Activated CD4-positive, alpha-beta T cell treated with anti-CD3 and anti-CD28 coated beads, Interleukin-2, amount 10 ng/mL, durations not matched to agents 24 days and 14 days (primary cell): ENCODE measurements around the gene ZACN. TPM values are rescaled to one million over a fixed set of nuclear protein-coding genes. Genes with fewer than 3 reads are reported as not detected.
A peak's percentile ranks its signal among the peaks of the same experiment; 100 is the strongest.

Experiments
- DNase-seq: peaks from one replicate; pipeline ENCODE4 v3.0.0; 2022
- H3K27ac Mint-ChIP-seq: one replicate; pipeline ENCODE4 v1.8.0; 2022; ENCODE audit warnings: mild to moderate bottlenecking, mixed read lengths
- H3K27me3 Mint-ChIP-seq: one replicate; pipeline ENCODE4 v1.8.0; 2022; ENCODE audit warnings: mixed read lengths
- H3K36me3 Mint-ChIP-seq: one replicate; pipeline ENCODE4 v1.8.0; 2022; ENCODE audit warnings: low read depth, mild to moderate bottlenecking, mixed read lengths
- H3K4me1 Mint-ChIP-seq: one replicate; pipeline ENCODE4 v1.8.0; 2021; ENCODE audit warnings: mixed read lengths
- H3K4me3 Mint-ChIP-seq: one replicate; pipeline ENCODE4 v1.8.0; 2022; ENCODE audit warnings: mild to moderate bottlenecking, moderate library complexity, mixed read lengths
- H3K9me3 Mint-ChIP-seq: one replicate; pipeline ENCODE4 v1.8.0; 2021; ENCODE audit warnings: mixed read lengths
- intact Hi-C: fragments of 100-400 bp; cut with micrococcal nuclease; formaldehyde crosslinking; loops from one replicate; pipeline ENCODE4 v1.15.1; 2023
- total RNA-seq: library from RNA; stranded (reverse); gene quantifications from 2 replicates; pipeline ENCODE4 v1.2.3, GENCODE V29; 2022

ZACN gene
- total RNA-seq, 1 donor from 2014 or later, result 4.1 TPM

GRCh38 chr17:76091526-76092286 is 12.7 kb downstream of the ZACN start:
- Mint-ChIP-seq H3K4me3 (peak overlapping the region; percentile 72), H3K9me3 (no peaks in the 10 kb centered on the region)

GRCh38 chr17:76092526-76093413 is 13.8 kb downstream of the ZACN start:
- Mint-ChIP-seq H3K4me3 (no peak overlapping the region), H3K27me3 (no peaks in the 10 kb centered on the region), H3K27ac (no peak overlapping the region), H3K36me3 (peaks cover 45% of the 10 kb centered on the region), H3K4me1 (peaks cover 3% of the 10 kb centered on the region), H3K9me3 (no peaks in the 10 kb centered on the region)
- no peak for DNase-seq
- intact Hi-C loops, result no loop called here

More at GRCh38 chr17:76091526-76092286, 12.7 kb downstream of the ZACN start:
- peak overlapping the region; percentile 93 for H3K27ac Mint-ChIP-seq
- peaks cover 39% of the 10 kb centered on the region for H3K36me3 Mint-ChIP-seq
- DNase-seq, result no peak
- intact Hi-C loops, result no loop called here
- H3K4me1 Mint-ChIP-seq, result peaks cover 3% of the 10 kb centered on the region
- H3K27me3 Mint-ChIP-seq, result no peaks in the 10 kb centered on the region

- H3K4me3 Mint-ChIP-seq, result no peak overlapping the region
Measured at GRCh38 chr17:76094046-76094445, 15.1 kb downstream of the ZACN start.

GRCh38 chr17:76095943-76096342 is 17.0 kb downstream of the ZACN start:
- H3K36me3 Mint-ChIP-seq, result peaks cover 47% of the 10 kb centered on the region
- DNase-seq, result no peak
- peaks cover 5% of the 10 kb centered on the region for H3K4me1 Mint-ChIP-seq
- intact Hi-C loops, result no loop called here
- no peaks in the 10 kb centered on the region for H3K9me3 Mint-ChIP-seq
- no peak overlapping the region for H3K27ac Mint-ChIP-seq
- no peak overlapping the region for H3K4me3 Mint-ChIP-seq
- H3K27me3 Mint-ChIP-seq, result no peaks in the 10 kb centered on the region

More at GRCh38 chr17:76094046-76094445, 15.1 kb downstream of the ZACN start:
- H3K36me3 Mint-ChIP-seq, result peaks cover 45% of the 10 kb centered on the region
- no peak for DNase-seq
- H3K4me1 Mint-ChIP-seq, result peaks cover 3% of the 10 kb centered on the region
- no peaks in the 10 kb centered on the region for H3K9me3 Mint-ChIP-seq
- H3K27me3 Mint-ChIP-seq, result no peaks in the 10 kb centered on the region
- no peak overlapping the region for H3K27ac Mint-ChIP-seq
- intact Hi-C loops, result no loop called here

- intact Hi-C loops, result no loop called here
- Mint-ChIP-seq H3K9me3 (no peaks in the 10 kb centered on the region), H3K4me3 (no peak overlapping the region), H3K4me1 (peaks cover 14% of the 10 kb centered on the region), H3K36me3 (peaks cover 44% of the 10 kb centered on the region), H3K27me3 (no peaks in the 10 kb centered on the region), H3K27ac (no peak overlapping the region)
- DNase-seq, result no peak
Measured at GRCh38 chr17:76097716-76098295, 18.8 kb downstream of the ZACN start.

GRCh38 chr17:76102944-76103273 is 23.9 kb downstream of the ZACN start:
- Mint-ChIP-seq H3K4me3 (peak overlapping the region; percentile 99), H3K36me3 (peaks cover 25% of the 10 kb centered on the region), H3K27ac (peak overlapping the region; percentile 97), H3K4me1 (peaks cover 20% of the 10 kb centered on the region), H3K27me3 (no peaks in the 10 kb centered on the region), H3K9me3 (no peaks in the 10 kb centered on the region)
- intact Hi-C loops, result loop anchor here (1.0 to 10.0 kb wide), 3 partner anchors 32 to 198 kb away; partner anchors contain the start of gene MRPL38
- no peak for DNase-seq

- intact Hi-C loops, result loop anchor here (1.0 to 10.0 kb wide), 3 partner anchors 32 to 199 kb away; partner anchors contain the start of gene MRPL38
- Mint-ChIP-seq H3K27me3 (no peaks in the 10 kb centered on the region), H3K4me1 (peaks cover 20% of the 10 kb centered on the region), H3K9me3 (no peaks in the 10 kb centered on the region), H3K27ac (peak within 1 kb of the TSS; percentile 97), H3K4me3 (peak within 1 kb of the TSS; percentile 99), H3K36me3 (peaks cover 23% of the 10 kb centered on the region)
- DNase-seq, result peak; percentile 99
Measured at GRCh38 chr17:76103274-76104139, 24.5 kb downstream of the ZACN start, which contains the start of gene EXOC7. Gene EXOC7 (minus strand): TSS chr17:76103787. CDS start chr17:76103692, 95 bp downstream.

- intact Hi-C loops, result loop anchor here (10.0 kb wide), 1 partner anchor 200 kb away; the partner anchor contains the start of gene MRPL38
- Mint-ChIP-seq H3K36me3 (peaks cover 19% of the 10 kb centered on the region), H3K9me3 (no peaks in the 10 kb centered on the region), H3K4me3 (peak overlapping the region; percentile 99), H3K27ac (peak overlapping the region; percentile 97), H3K27me3 (no peaks in the 10 kb centered on the region), H3K4me1 (peaks cover 20% of the 10 kb centered on the region)
- no peak for DNase-seq
Measured at GRCh38 chr17:76104140-76104895, 25.3 kb downstream of the ZACN start.

GRCh38 chr17:76104896-76105231 is 25.9 kb downstream of the ZACN start:
- H3K36me3 Mint-ChIP-seq, result peaks cover 13% of the 10 kb centered on the region
- no peaks in the 10 kb centered on the region for H3K27me3 Mint-ChIP-seq
- DNase-seq, result no peak
- no peaks in the 10 kb centered on the region for H3K9me3 Mint-ChIP-seq
- H3K4me1 Mint-ChIP-seq, result peaks cover 20% of the 10 kb centered on the region
- intact Hi-C loops, result loop anchor here (10.0 kb wide), 1 partner anchor 200 kb away; the partner anchor contains the start of gene MRPL38
- peak overlapping the region; percentile 70 for H3K27ac Mint-ChIP-seq
- peak overlapping the region; percentile 99 for H3K4me3 Mint-ChIP-seq

- Mint-ChIP-seq H3K27ac (no peak overlapping the region), H3K4me1 (peaks cover 14% of the 10 kb centered on the region), H3K36me3 (peaks cover 3% of the 10 kb centered on the region), H3K27me3 (no peaks in the 10 kb centered on the region), H3K9me3 (no peaks in the 10 kb centered on the region), H3K4me3 (no peak overlapping the region)
- intact Hi-C loops, result loop anchor here (10.0 kb wide), 1 partner anchor 202 kb away; the partner anchor contains the start of gene MRPL38
- no peak for DNase-seq
Measured at GRCh38 chr17:76106703-76107102, 27.7 kb downstream of the ZACN start.

- intact Hi-C loops, result loop anchor here (10.0 kb wide), 1 partner anchor 203 kb away; the partner anchor contains the start of gene MRPL38
- Mint-ChIP-seq H3K27me3 (peaks cover 4% of the 10 kb centered on the region), H3K36me3 (peaks cover 3% of the 10 kb centered on the region), H3K4me3 (no peak overlapping the region), H3K9me3 (no peaks in the 10 kb centered on the region), H3K27ac (no peak overlapping the region), H3K4me1 (peaks cover 8% of the 10 kb centered on the region)
- DNase-seq, result no peak
Measured at GRCh38 chr17:76107509-76107908, 28.5 kb downstream of the ZACN start.

GRCh38 chr17:76111956-76112355 is 33.0 kb downstream of the ZACN start:
- H3K27me3 Mint-ChIP-seq, result peaks cover 6% of the 10 kb centered on the region
- H3K36me3 Mint-ChIP-seq, result no peaks in the 10 kb centered on the region
- intact Hi-C loops, result no loop called here
- no peaks in the 10 kb centered on the region for H3K4me1 Mint-ChIP-seq
- H3K27ac Mint-ChIP-seq, result no peak overlapping the region
- no peak overlapping the region for H3K4me3 Mint-ChIP-seq
- DNase-seq, result no peak
- no peaks in the 10 kb centered on the region for H3K9me3 Mint-ChIP-seq
